ENCODE measurements around the gene SLC25A29.
A peak's percentile ranks its signal among the peaks of the same experiment; 100 is the strongest.

The SLC25A29 gene

DNA sequence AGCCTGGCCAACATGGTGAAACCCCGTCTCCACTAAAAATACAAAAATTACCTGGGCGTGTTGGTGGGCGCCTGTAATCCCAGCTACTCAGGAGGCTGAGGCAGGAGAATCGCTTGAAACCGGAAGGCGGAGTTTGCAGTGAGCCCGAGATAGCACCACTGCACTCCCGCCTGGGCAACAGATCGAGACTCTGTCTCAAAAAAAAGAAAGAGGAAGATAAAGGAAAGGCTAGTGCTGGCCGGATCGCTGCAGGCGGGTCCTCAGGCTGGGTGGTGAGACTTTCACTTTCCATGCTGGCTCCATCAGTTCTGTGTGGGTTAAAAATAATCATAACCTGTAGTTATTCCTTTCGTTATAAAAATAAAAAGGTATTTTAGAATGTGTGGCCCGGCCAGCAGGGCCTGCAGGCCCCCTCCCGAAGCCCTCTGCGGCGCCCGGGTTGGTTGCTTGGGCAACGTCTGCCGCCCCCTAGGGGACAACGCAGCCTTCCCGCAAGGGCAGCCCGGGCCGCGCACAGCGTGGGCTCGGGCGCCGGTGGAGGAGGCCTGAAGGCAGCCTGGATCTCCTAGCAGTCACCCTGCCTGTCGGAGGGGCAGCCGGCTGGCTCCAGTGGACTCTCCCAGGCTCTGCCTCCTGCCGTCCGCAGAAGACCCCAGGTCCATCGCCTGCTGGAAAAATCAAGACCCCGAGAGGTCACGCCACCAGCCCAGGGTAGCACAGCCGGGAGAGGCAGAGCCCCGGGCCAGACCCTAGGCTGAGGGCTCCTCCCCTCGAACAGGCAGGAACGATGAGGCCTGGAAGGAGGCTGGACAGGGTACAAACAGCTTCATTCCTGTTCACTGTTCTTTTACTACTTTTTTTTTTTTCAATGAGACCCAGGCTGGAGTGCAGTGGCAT is 11.9 kb upstream of the SLC25A29 start:
- H3K79me2 ChIP-seq (ENCODE audit: insufficient read depth, low read length), result no peaks in the 10 kb centered on the region
- H3K27me3 ChIP-seq (ENCODE audit: insufficient read depth, low read length, poor library complexity, severe bottlenecking), result no peaks in the 10 kb centered on the region
- H3K4me3 ChIP-seq (ENCODE audit: low read length, poor library complexity, severe bottlenecking), result no peak overlapping the region
- no peaks in the 10 kb centered on the region for H3K9me2 ChIP-seq (replicated peaks; ENCODE audit: low read depth, low read length)
- TF ChIP-seq, protein P1, sequence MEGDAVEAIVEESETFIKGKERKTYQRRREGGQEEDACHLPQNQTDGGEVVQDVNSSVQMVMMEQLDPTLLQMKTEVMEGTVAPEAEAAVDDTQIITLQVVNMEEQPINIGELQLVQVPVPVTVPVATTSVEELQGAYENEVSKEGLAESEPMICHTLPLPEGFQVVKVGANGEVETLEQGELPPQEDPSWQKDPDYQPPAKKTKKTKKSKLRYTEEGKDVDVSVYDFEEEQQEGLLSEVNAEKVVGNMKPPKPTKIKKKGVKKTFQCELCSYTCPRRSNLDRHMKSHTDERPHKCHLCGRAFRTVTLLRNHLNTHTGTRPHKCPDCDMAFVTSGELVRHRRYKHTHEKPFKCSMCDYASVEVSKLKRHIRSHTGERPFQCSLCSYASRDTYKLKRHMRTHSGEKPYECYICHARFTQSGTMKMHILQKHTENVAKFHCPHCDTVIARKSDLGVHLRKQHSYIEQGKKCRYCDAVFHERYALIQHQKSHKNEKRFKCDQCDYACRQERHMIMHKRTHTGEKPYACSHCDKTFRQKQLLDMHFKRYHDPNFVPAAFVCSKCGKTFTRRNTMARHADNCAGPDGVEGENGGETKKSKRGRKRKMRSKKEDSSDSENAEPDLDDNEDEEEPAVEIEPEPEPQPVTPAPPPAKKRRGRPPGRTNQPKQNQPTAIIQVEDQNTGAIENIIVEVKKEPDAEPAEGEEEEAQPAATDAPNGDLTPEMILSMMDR (conservative IDR thresholded peaks at IDR 0.05; ENCODE audit: low read length), result peak; percentile 49
- no peak for TF ChIP-seq EZH2phosphoT487 (IDR thresholded peaks at IDR 0.05; ENCODE audit: borderline replicate concordance)
- H3K4me2 ChIP-seq (ENCODE audit: low read depth, low read length, poor library complexity, severe bottlenecking), result no peak overlapping the region
- H4K20me1 ChIP-seq (ENCODE audit: insufficient read depth, low read length, poor library complexity, severe bottlenecking), result no peaks in the 10 kb centered on the region
- H3K9me3 ChIP-seq (ENCODE audit: insufficient read depth, low read depth, low read length), result no peaks in the 10 kb centered on the region
- H3K9ac ChIP-seq (ENCODE audit: low read depth, low read length, poor library complexity, severe bottlenecking), result no peak overlapping the region
- H3K36me3 ChIP-seq (ENCODE audit: insufficient read depth, low read length), result no peaks in the 10 kb centered on the region
- H3F3A ChIP-seq (ENCODE audit: low read depth), result no peaks in the 10 kb centered on the region
- H3K4me1 ChIP-seq (ENCODE audit: insufficient read depth, low read length, poor library complexity, severe bottlenecking), result no peaks in the 10 kb centered on the region
- H2AFZ ChIP-seq (ENCODE audit: low read length), result no peak overlapping the region

DNA sequence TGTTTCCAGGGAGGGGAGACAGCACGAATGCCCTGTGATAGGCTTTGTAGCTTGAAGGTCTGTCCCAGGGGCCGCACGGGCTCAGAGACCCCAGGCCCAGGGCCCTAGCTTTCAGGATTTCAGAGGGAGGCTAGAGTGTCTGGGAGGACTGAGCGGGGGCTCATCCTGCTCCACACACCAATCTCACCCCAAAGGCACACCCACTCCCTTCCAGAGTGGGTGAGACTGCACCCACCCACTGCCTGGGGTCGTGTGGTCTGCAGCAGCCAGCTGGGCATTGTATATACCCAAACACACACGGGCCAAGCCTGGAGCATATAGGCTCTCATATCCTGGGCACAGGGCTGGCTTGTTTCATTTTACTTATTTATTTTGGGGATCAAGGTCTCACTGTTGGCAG is 11.1 kb upstream of the SLC25A29 start:
- no peak overlapping the region for H2AFZ ChIP-seq (ENCODE audit: low read length)
- no peak overlapping the region for H3K9ac ChIP-seq (ENCODE audit: low read depth, low read length, poor library complexity, severe bottlenecking)
- H3F3A ChIP-seq (ENCODE audit: low read depth), result no peaks in the 10 kb centered on the region
- H4K20me1 ChIP-seq (ENCODE audit: insufficient read depth, low read length, poor library complexity, severe bottlenecking), result no peaks in the 10 kb centered on the region
- H3K9me3 ChIP-seq (ENCODE audit: insufficient read depth, low read depth, low read length), result no peaks in the 10 kb centered on the region
- no peaks in the 10 kb centered on the region for H3K36me3 ChIP-seq (ENCODE audit: insufficient read depth, low read length)
- no peaks in the 10 kb centered on the region for H3K79me2 ChIP-seq (ENCODE audit: insufficient read depth, low read length)
- H3K27me3 ChIP-seq (ENCODE audit: insufficient read depth, low read length, poor library complexity, severe bottlenecking), result no peaks in the 10 kb centered on the region
- H3K4me1 ChIP-seq (ENCODE audit: insufficient read depth, low read length, poor library complexity, severe bottlenecking), result no peaks in the 10 kb centered on the region
- H3K9me2 ChIP-seq (replicated peaks; ENCODE audit: low read depth, low read length), result no peaks in the 10 kb centered on the region
- TF ChIP-seq EZH2phosphoT487 (IDR thresholded peaks at IDR 0.05; ENCODE audit: borderline replicate concordance), result no peak
- TF ChIP-seq, protein P1 (conservative IDR thresholded peaks at IDR 0.05; ENCODE audit: low read length), result no peak
- H3K4me3 ChIP-seq (ENCODE audit: low read length, poor library complexity, severe bottlenecking), result no peak overlapping the region
- H3K4me2 ChIP-seq (ENCODE audit: low read depth, low read length, poor library complexity, severe bottlenecking), result no peak overlapping the region

DNA sequence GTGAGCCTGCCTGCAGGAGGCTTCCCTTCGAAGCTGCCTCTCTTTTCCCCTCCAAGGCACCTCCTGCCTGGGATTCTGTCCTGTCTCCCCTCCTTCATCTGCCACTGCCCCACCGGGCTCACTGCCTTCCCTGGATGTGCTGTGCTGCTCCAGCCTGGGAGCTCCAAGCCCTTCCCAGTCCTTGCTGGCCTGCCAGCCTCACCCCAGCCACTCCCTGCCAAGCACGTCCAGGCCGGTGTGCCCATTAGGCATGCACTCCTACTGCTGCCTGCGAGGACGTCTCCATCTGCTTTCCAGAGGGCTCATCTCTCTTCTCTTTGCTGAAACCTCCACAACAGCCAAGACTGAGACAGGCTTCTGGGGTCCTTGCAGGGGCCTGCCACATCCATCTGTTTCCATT is 8.5 kb upstream of the SLC25A29 start:
- Histone ChIP-seq H3K4me2 (ENCODE audit: low read depth, low read length, poor library complexity, severe bottlenecking) (no peak overlapping the region), H3K9ac (ENCODE audit: low read depth, low read length, poor library complexity, severe bottlenecking) (no peak overlapping the region), H3K27me3 (ENCODE audit: insufficient read depth, low read length, poor library complexity, severe bottlenecking) (no peaks in the 10 kb centered on the region), H3K9me3 (ENCODE audit: insufficient read depth, low read depth, low read length) (no peaks in the 10 kb centered on the region), H3K36me3 (ENCODE audit: insufficient read depth, low read length) (no peaks in the 10 kb centered on the region), H3K4me1 (ENCODE audit: insufficient read depth, low read length, poor library complexity, severe bottlenecking) (no peaks in the 10 kb centered on the region), H3K4me3 (ENCODE audit: low read length, poor library complexity, severe bottlenecking) (no peak overlapping the region), H3K9me2 (replicated peaks; ENCODE audit: low read depth, low read length) (no peaks in the 10 kb centered on the region), H4K20me1 (ENCODE audit: insufficient read depth, low read length, poor library complexity, severe bottlenecking) (no peaks in the 10 kb centered on the region), H3F3A (ENCODE audit: low read depth) (no peaks in the 10 kb centered on the region), H3K79me2 (ENCODE audit: insufficient read depth, low read length) (no peaks in the 10 kb centered on the region), H2AFZ (ENCODE audit: low read length) (no peak overlapping the region)
- TF ChIP-seq, protein P1 (conservative IDR thresholded peaks at IDR 0.05; ENCODE audit: low read length), result no peak
- TF ChIP-seq EZH2phosphoT487 (IDR thresholded peaks at IDR 0.05; ENCODE audit: borderline replicate concordance), result no peak

All from Loucy (cell line).